Stimulated activated naive CD8-positive, alpha-beta T cell treated with anti-CD3 and anti-CD28 coated beads, Interleukin-15, Interleukin-2, amounts not matched to agents 100 ng/mL and 50 ng/mL, for 24 hours (primary cell): Measurements from ENCODE around the gene ANAPC10.
"Not testable (repeated sequence)": the region's sequence is repeated elsewhere in the genome, so short reads cannot be mapped to it uniquely, and the experiment has no call there.

Experiments used
- H3K27ac Mint-ChIP-seq: one replicate; pipeline ENCODE4 v1.8.0; 2021; ENCODE audit warnings: mild to moderate bottlenecking, mixed read lengths
- H3K27me3 Mint-ChIP-seq: one replicate; pipeline ENCODE4 v1.8.0; 2021; ENCODE audit warnings: mixed read lengths
- H3K36me3 Mint-ChIP-seq: one replicate; pipeline ENCODE4 v1.8.0; 2021; ENCODE audit warnings: low read depth, mixed read lengths
- H3K4me1 Mint-ChIP-seq: one replicate; pipeline ENCODE4 v1.8.0; 2021; ENCODE audit warnings: low read depth, mixed read lengths
- H3K4me3 Mint-ChIP-seq: one replicate; pipeline ENCODE4 v1.8.0; 2021; ENCODE audit warnings: mild to moderate bottlenecking, mixed read lengths
- H3K9me3 Mint-ChIP-seq: one replicate; pipeline ENCODE4 v1.8.0; 2021; ENCODE audit warnings: mixed read lengths

Gene ANAPC10

GRCh38 chr4:145097821-145098674 lies at the start of gene ANAPC10, which contains the start of gene ABCE1:
TSS of gene ANAPC10 (minus strand) at chr4:145098196. CDS start at chr4:145096099, 2,097 bp downstream.
TSS of gene ABCE1 (plus strand) at chr4:145098311. CDS start at chr4:145104413, 6,102 bp downstream.
- H3K36me3 Mint-ChIP-seq = peaks cover 43% of the 10 kb centered on the region
- peak within 1 kb of the TSS; percentile 99 for H3K27ac Mint-ChIP-seq
- H3K4me1 Mint-ChIP-seq = peaks cover 34% of the 10 kb centered on the region
- peaks cover 4% of the 10 kb centered on the region for H3K9me3 Mint-ChIP-seq
- H3K4me3 Mint-ChIP-seq = peak within 1 kb of the TSS; percentile 92
- no peaks in the 10 kb centered on the region for H3K27me3 Mint-ChIP-seq

- H3K36me3 Mint-ChIP-seq = peaks cover 70% of the 10 kb centered on the region
- H3K9me3 Mint-ChIP-seq, H3K27me3 Mint-ChIP-seq, H3K4me3 Mint-ChIP-seq: not testable (repeated sequence)
- H3K4me1 Mint-ChIP-seq = peaks cover 29% of the 10 kb centered on the region
- peak overlapping the region; percentile 31 for H3K27ac Mint-ChIP-seq
Observed at GRCh38 chr4:145136219-145136618, 38.2 kb upstream of the ANAPC10 start.

- Mint-ChIP-seq H3K4me1 (peaks cover 45% of the 10 kb centered on the region), H3K27ac (peak overlapping the region; percentile 78), H3K9me3 (no peaks in the 10 kb centered on the region), H3K27me3 (no peaks in the 10 kb centered on the region), H3K4me3 (no peak overlapping the region), H3K36me3 (peaks cover 64% of the 10 kb centered on the region)
Observed at GRCh38 chr4:145132511-145133098, 34.6 kb upstream of the ANAPC10 start.

GRCh38 chr4:145131848-145132247 lies 33.9 kb upstream of the ANAPC10 start:
- Mint-ChIP-seq H3K4me3 (no peak overlapping the region), H3K27me3 (no peaks in the 10 kb centered on the region), H3K4me1 (peaks cover 39% of the 10 kb centered on the region), H3K9me3 (no peaks in the 10 kb centered on the region), H3K27ac (peak overlapping the region; percentile 12), H3K36me3 (peaks cover 64% of the 10 kb centered on the region)

- Mint-ChIP-seq H3K9me3 (no peaks in the 10 kb centered on the region), H3K4me1 (peaks cover 46% of the 10 kb centered on the region), H3K27me3 (no peaks in the 10 kb centered on the region), H3K4me3 (no peak overlapping the region), H3K36me3 (peaks cover 71% of the 10 kb centered on the region), H3K27ac (peak overlapping the region; percentile 85)
Observed at GRCh38 chr4:145130788-145131399, 32.9 kb upstream of the ANAPC10 start.

- Mint-ChIP-seq H3K36me3 (peaks cover 71% of the 10 kb centered on the region), H3K4me1 (peaks cover 45% of the 10 kb centered on the region), H3K4me3 (no peak overlapping the region), H3K9me3 (no peaks in the 10 kb centered on the region), H3K27me3 (no peaks in the 10 kb centered on the region), H3K27ac (peak overlapping the region; percentile 85)
Observed at GRCh38 chr4:145130130-145130529, 32.1 kb upstream of the ANAPC10 start.

GRCh38 chr4:145125396-145125795 lies 27.4 kb upstream of the ANAPC10 start:
- H3K27ac Mint-ChIP-seq = peak overlapping the region; percentile 21
- H3K27me3 Mint-ChIP-seq = no peaks in the 10 kb centered on the region
- H3K4me1 Mint-ChIP-seq = peaks cover 23% of the 10 kb centered on the region
- H3K36me3 Mint-ChIP-seq = peaks cover 82% of the 10 kb centered on the region
- H3K4me3 Mint-ChIP-seq = no peak overlapping the region
- no peaks in the 10 kb centered on the region for H3K9me3 Mint-ChIP-seq

- Mint-ChIP-seq H3K9me3 (no peaks in the 10 kb centered on the region), H3K4me1 (peaks cover 15% of the 10 kb centered on the region), H3K27ac (no peak overlapping the region), H3K36me3 (peaks cover 79% of the 10 kb centered on the region), H3K27me3 (no peaks in the 10 kb centered on the region), H3K4me3 (no peak overlapping the region)
Observed at GRCh38 chr4:145108128-145108527, 10.1 kb upstream of the ANAPC10 start.

GRCh38 chr4:145107126-145107525 lies 9.1 kb upstream of the ANAPC10 start:
- no peaks in the 10 kb centered on the region for H3K9me3 Mint-ChIP-seq
- no peak overlapping the region for H3K27ac Mint-ChIP-seq
- no peak overlapping the region for H3K4me3 Mint-ChIP-seq
- H3K36me3 Mint-ChIP-seq = peaks cover 69% of the 10 kb centered on the region
- no peaks in the 10 kb centered on the region for H3K27me3 Mint-ChIP-seq
- peaks cover 6% of the 10 kb centered on the region for H3K4me1 Mint-ChIP-seq

GRCh38 chr4:145103496-145103895 lies 5.5 kb upstream of the ANAPC10 start:
- Mint-ChIP-seq H3K4me1 (peaks cover 15% of the 10 kb centered on the region), H3K27ac (peak overlapping the region; percentile 41), H3K27me3 (no peaks in the 10 kb centered on the region), H3K36me3 (peaks cover 55% of the 10 kb centered on the region), H3K4me3 (peak overlapping the region; percentile 22), H3K9me3 (no peaks in the 10 kb centered on the region)

- peaks cover 47% of the 10 kb centered on the region for H3K36me3 Mint-ChIP-seq
- no peak overlapping the region for H3K4me3 Mint-ChIP-seq
- H3K9me3 Mint-ChIP-seq = no peaks in the 10 kb centered on the region
- peaks cover 16% of the 10 kb centered on the region for H3K4me1 Mint-ChIP-seq
- H3K27ac Mint-ChIP-seq = no peak overlapping the region
- no peaks in the 10 kb centered on the region for H3K27me3 Mint-ChIP-seq
Observed at GRCh38 chr4:145102619-145103018, 4.6 kb upstream of the ANAPC10 start.

GRCh38 chr4:145101091-145101490 lies 3.1 kb upstream of the ANAPC10 start:
- no peaks in the 10 kb centered on the region for H3K27me3 Mint-ChIP-seq
- H3K4me1 Mint-ChIP-seq = peaks cover 27% of the 10 kb centered on the region
- H3K36me3 Mint-ChIP-seq = peaks cover 38% of the 10 kb centered on the region
- H3K9me3 Mint-ChIP-seq = no peaks in the 10 kb centered on the region
- no peak overlapping the region for H3K27ac Mint-ChIP-seq
- H3K4me3 Mint-ChIP-seq = no peak overlapping the region

GRCh38 chr4:145099653-145100052 lies 1.7 kb upstream of the ANAPC10 start:
- no peaks in the 10 kb centered on the region for H3K27me3 Mint-ChIP-seq
- no peaks in the 10 kb centered on the region for H3K9me3 Mint-ChIP-seq
- peak overlapping the region; percentile 92 for H3K4me3 Mint-ChIP-seq
- peaks cover 34% of the 10 kb centered on the region for H3K4me1 Mint-ChIP-seq
- H3K36me3 Mint-ChIP-seq = peaks cover 36% of the 10 kb centered on the region
- H3K27ac Mint-ChIP-seq = peak overlapping the region; percentile 99

- Mint-ChIP-seq H3K4me3 (peak overlapping the region; percentile 92), H3K9me3 (no peaks in the 10 kb centered on the region), H3K36me3 (peaks cover 40% of the 10 kb centered on the region), H3K4me1 (peaks cover 34% of the 10 kb centered on the region), H3K27me3 (no peaks in the 10 kb centered on the region), H3K27ac (peak overlapping the region; percentile 99)
Observed at GRCh38 chr4:145098675-145099037, 660 bp upstream of the ANAPC10 start.

GRCh38 chr4:145097331-145097820 lies 620 bp downstream of the ANAPC10 start:
- Mint-ChIP-seq H3K36me3 (peaks cover 49% of the 10 kb centered on the region), H3K27ac (peak overlapping the region; percentile 99), H3K4me1 (peaks cover 34% of the 10 kb centered on the region), H3K27me3 (no peaks in the 10 kb centered on the region), H3K4me3 (peak overlapping the region; percentile 92), H3K9me3 (peaks cover 4% of the 10 kb centered on the region)
